GM06990 (cell line): ENCODE measurements around the gene PALLD.

ENCODE experiments used
- DNase-seq: peaks from one replicate; pipeline ENCODE4 v3.0.0-alpha.2; 2011; ENCODE audit not compliant: insufficient read length; ENCODE audit errors: extremely low read depth
- H3K27me3 ChIP-seq: replicated peaks from 2 replicates; pipeline ENCODE4 v1.6.0; 2011; ENCODE audit warnings: low read length; ENCODE audit not compliant: control insufficient read depth, insufficient read depth
- H3K36me3 ChIP-seq: 2 replicates; pipeline ENCODE4 v1.5.1; 2011; ENCODE audit warnings: low read length; ENCODE audit not compliant: control insufficient read depth, insufficient read depth
- H3K4me3 ChIP-seq: replicated peaks from 2 replicates; pipeline ENCODE4 v1.5.1; 2011; ENCODE audit warnings: low read depth, mild to moderate bottlenecking, control low read depth, low read length
- CTCF ChIP-seq: IDR thresholded peaks from 2 replicates; pipeline ENCODE4 v1.5.1; 2011; ENCODE audit warnings: low read length, control low read depth, mild to moderate bottlenecking, inconsistent platforms; ENCODE audit not compliant: insufficient read depth, poor library complexity, severe bottlenecking

Gene PALLD

GRCh38 chr4:168667376-168667775 lies 170.5 kb downstream of the PALLD start:
- Histone ChIP-seq H3K36me3 (no peaks in the 10 kb centered on the region), H3K4me3 (no peak overlapping the region), H3K27me3 (no peaks in the 10 kb centered on the region)
- TF ChIP-seq CTCF, result no peak
- no peak for DNase-seq

GRCh38 chr4:168667921-168668320 lies 171.1 kb downstream of the PALLD start:
- no peaks in the 10 kb centered on the region for H3K36me3 ChIP-seq
- H3K4me3 ChIP-seq, result no peak overlapping the region
- no peak for DNase-seq
- TF ChIP-seq CTCF, result no peak
- H3K27me3 ChIP-seq, result no peaks in the 10 kb centered on the region

GRCh38 chr4:168673476-168673875 lies 176.6 kb downstream of the PALLD start:
- no peak for TF ChIP-seq CTCF
- no peak for DNase-seq
- Histone ChIP-seq H3K27me3 (no peaks in the 10 kb centered on the region), H3K36me3 (no peaks in the 10 kb centered on the region), H3K4me3 (no peak overlapping the region)

- Histone ChIP-seq H3K4me3 (no peak overlapping the region), H3K27me3 (no peaks in the 10 kb centered on the region), H3K36me3 (no peaks in the 10 kb centered on the region)
- no peak for TF ChIP-seq CTCF
- no peak for DNase-seq
Measured at GRCh38 chr4:168674077-168674747, 177.4 kb downstream of the PALLD start.

- no peak for TF ChIP-seq CTCF
- Histone ChIP-seq H3K36me3 (no peaks in the 10 kb centered on the region), H3K4me3 (no peak overlapping the region), H3K27me3 (no peaks in the 10 kb centered on the region)
- DNase-seq, result no peak
Measured at GRCh38 chr4:168674866-168675265, 178.0 kb downstream of the PALLD start.

- TF ChIP-seq CTCF, result no peak
- Histone ChIP-seq H3K36me3 (no peaks in the 10 kb centered on the region), H3K27me3 (no peaks in the 10 kb centered on the region), H3K4me3 (no peak overlapping the region)
- no peak for DNase-seq
Measured at GRCh38 chr4:168677063-168677462, 180.2 kb downstream of the PALLD start.
